Measurements from ENCODE around the gene ASB1.

ASB1 gene

DNA sequence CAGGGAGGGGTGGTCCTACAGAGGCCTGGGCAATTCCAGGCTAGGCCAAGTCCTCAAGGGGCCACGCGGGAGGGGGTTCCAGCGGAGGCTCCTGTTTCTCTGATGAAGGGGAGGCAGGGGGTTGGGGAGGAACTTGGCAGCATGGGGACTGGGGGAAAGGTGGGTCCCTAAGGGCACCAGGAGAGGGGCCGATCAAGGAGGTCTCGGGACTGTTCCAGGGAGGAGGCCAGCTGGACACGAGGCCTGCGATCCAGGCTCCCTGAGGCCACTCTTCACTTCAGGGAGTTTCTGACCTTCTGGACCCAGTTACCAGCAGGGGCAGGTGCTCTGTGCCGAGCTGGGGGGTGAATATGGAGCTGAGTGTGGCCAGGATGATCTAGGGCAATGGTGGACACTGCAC is 71.5 kb downstream of the ASB1 start:
- ATAC-seq: no peak

DNA sequence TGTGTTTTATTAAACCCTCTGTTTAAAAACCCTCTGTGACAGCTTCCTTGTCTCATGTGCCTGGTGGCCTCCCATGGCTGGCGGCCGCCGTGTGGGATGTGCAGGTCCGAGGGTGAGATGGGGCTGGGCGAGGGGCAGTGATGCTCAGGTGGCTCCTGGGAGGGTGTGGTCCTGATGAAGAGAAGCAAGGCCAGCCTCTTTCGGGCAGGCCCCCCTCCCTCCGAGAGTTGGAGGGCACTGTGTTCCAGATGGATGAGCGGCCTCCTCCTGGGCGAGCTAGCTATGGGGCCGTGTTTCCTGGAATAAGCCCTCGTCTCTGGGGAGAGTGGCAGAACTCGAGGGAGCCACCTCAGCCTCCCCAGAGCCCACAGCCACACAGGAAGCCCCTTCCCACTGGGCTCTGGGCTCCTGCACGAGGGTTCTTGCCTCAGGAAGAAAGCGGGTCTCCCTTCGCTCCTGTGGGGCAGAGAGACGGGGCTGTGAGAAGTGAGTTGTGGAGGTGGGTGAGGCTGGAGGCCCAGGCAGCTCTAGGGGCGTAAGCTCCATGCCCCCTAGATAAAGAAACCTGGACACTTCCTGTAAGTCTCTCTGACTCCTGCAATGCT is 72.1 kb downstream of the ASB1 start:
- ATAC-seq: no peak

DNA sequence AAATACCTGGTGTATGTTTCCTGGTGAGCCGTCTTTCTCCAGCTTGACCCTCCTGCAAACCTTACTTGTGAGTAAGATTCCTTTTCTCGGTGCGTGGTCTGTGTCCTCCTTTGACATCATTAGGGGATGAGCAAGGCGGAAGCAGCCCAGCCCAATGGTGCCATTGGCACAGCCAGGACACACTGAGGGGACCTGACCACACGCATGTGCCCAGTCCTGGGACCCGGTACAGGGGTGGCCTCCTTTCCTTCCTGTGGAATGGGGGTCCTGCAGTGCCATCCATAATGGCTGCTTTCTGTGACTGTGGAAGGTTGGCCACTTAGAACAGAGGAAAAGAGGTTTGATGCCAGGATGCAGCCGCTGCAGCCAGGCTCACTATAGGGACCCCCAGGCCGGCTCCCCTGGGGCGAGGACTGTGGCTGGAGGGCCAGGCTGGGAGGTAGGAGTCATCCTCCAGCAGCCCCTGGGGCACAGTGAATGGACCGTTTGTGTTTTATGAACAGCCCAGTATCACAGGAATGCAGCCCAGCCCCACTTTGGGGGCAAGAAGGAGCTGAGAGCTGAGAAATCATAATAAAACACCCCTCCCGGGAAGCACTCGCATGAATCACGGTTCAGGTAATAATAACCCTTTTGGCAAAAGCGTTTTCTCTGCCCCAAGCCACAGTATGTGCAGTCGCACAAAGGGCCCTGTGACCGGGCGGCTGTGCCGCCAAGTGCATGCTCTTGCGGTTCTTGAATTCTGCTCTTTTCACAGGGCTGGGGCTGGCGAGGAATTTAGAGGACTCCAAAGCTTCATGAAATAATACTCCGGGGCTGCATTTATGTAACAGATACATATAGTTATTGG is 73.2 kb downstream of the ASB1 start:
- ATAC-seq: no peak

DNA sequence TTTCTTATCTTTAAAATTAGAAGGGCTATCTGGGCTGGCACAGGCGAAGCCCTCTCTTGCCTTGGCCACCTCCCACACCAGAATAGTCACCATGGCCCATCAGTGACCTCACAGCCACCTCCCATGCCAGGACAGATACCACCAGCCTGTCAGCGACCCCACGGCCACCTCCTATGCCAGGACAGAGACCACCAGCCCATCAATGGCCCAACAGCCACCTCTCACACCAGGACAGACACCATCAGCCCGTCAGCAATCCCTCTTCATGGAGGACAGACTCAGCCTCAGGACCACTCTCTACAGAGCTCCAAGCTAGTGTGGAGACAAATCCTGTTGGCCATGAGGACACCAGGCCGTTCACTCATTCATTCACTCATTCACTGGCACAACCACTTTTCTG is 74.6 kb downstream of the ASB1 start:
- no peak for ATAC-seq
